Duodenal mucosa (tissue), 2 donors: ENCODE data around the gene SDS.

Source experiments
- H3K27ac ChIP-seq: one replicate; pipeline ENCODE4 v1.7.0; 2013; ENCODE audit warnings: low read depth, low read length
- H3K27me3 ChIP-seq, 2 donors: one replicate each; pipeline ENCODE4 v1.7.0; 2013; ENCODE audit warnings: low read length in 2 of 2, control low read depth in 1 of 2; ENCODE audit not compliant: insufficient read depth in 2 of 2, control insufficient read depth in 1 of 2
- H3K36me3 ChIP-seq, 2 donors: one replicate each; pipeline ENCODE4 v1.7.0; 2013; ENCODE audit warnings: low read length in 2 of 2, control low read depth in 1 of 2; ENCODE audit not compliant: insufficient read depth in 2 of 2, control insufficient read depth in 1 of 2
- H3K4me1 ChIP-seq, 2 donors: one replicate each; pipeline ENCODE4 v1.7.0; 2013; ENCODE audit warnings: low read length in 2 of 2, control low read depth in 1 of 2; ENCODE audit not compliant: insufficient read depth in 2 of 2, control insufficient read depth in 1 of 2
- H3K4me3 ChIP-seq, 2 donors: one replicate each; pipeline ENCODE4 v1.7.0; 2013; ENCODE audit warnings: low read length in 2 of 2, low read depth in 1 of 2
- H3K9ac ChIP-seq, 2 donors: one replicate each; pipeline ENCODE4 v1.7.0; 2013; ENCODE audit warnings: low read length in 2 of 2, low read depth in 1 of 2
- H3K9me3 ChIP-seq, 2 donors: one replicate each; pipeline ENCODE4 v1.7.0; 2013; ENCODE audit warnings: low read length in 2 of 2, control low read depth in 1 of 2; ENCODE audit not compliant: control insufficient read depth in 1 of 2

Gene SDS

GRCh38 chr12:113400362-113400761, 3.3 kb downstream of the SDS start:
- Histone ChIP-seq H3K36me3 (no peaks in the 10 kb centered on the region), H3K9ac (no peak overlapping the region), H3K4me1 (no peaks in the 10 kb centered on the region), H3K27me3 (peaks cover 0 to 2% of the 10 kb centered on the region in 2 donors), H3K9me3 (no peaks in the 10 kb centered on the region), H3K4me3 (no peak overlapping the region), H3K27ac (no peak overlapping the region)

GRCh38 chr12:113399490-113399889, 4.2 kb downstream of the SDS start:
- no peak overlapping the region for H3K27ac ChIP-seq
- no peaks in the 10 kb centered on the region for H3K9me3 ChIP-seq
- H3K27me3 ChIP-seq, result peaks cover 0 to 2% of the 10 kb centered on the region in 2 donors

GRCh38 chr12:113398346-113399290, 5.1 kb downstream of the SDS start:
- no peak overlapping the region for H3K4me3 ChIP-seq
- no peak overlapping the region for H3K27ac ChIP-seq
- H3K4me1 ChIP-seq, result no peaks in the 10 kb centered on the region
- H3K9me3 ChIP-seq, result no peaks in the 10 kb centered on the region
- no peak overlapping the region for H3K9ac ChIP-seq
- H3K36me3 ChIP-seq, result no peaks in the 10 kb centered on the region
- peaks cover 0 to 2% of the 10 kb centered on the region in 2 donors for H3K27me3 ChIP-seq

More at GRCh38 chr12:113399490-113399889, 4.2 kb downstream of the SDS start:
- Histone ChIP-seq H3K4me3 (no peak overlapping the region), H3K9ac (no peak overlapping the region), H3K36me3 (no peaks in the 10 kb centered on the region), H3K4me1 (no peaks in the 10 kb centered on the region)

GRCh38 chr12:113397497-113398197, 6.0 kb downstream of the SDS start:
- Histone ChIP-seq H3K4me3 (no peak overlapping the region), H3K27me3 (peaks cover 0 to under 1% of the 10 kb centered on the region in 2 donors), H3K27ac (no peak overlapping the region), H3K4me1 (no peaks in the 10 kb centered on the region), H3K9ac (no peak overlapping the region), H3K36me3 (no peaks in the 10 kb centered on the region), H3K9me3 (no peaks in the 10 kb centered on the region)

GRCh38 chr12:113396828-113397496, 6.7 kb downstream of the SDS start:
- Histone ChIP-seq H3K36me3 (no peaks in the 10 kb centered on the region), H3K4me1 (no peaks in the 10 kb centered on the region), H3K9ac (no peak overlapping the region), H3K9me3 (no peaks in the 10 kb centered on the region), H3K27me3 (no peaks in the 10 kb centered on the region), H3K4me3 (no peak overlapping the region), H3K27ac (no peak overlapping the region)

- H3K36me3 ChIP-seq, result no peaks in the 10 kb centered on the region
- H3K9ac ChIP-seq, result no peak overlapping the region
- H3K27ac ChIP-seq, result no peak overlapping the region
- H3K27me3 ChIP-seq, result no peaks in the 10 kb centered on the region
- H3K4me3 ChIP-seq, result no peak overlapping the region
- no peaks in the 10 kb centered on the region for H3K9me3 ChIP-seq
- no peaks in the 10 kb centered on the region for H3K4me1 ChIP-seq
Observed at GRCh38 chr12:113396200-113396599, 7.5 kb downstream of the SDS start.

GRCh38 chr12:113395119-113395518, 8.6 kb downstream of the SDS start:
- Histone ChIP-seq H3K36me3 (peaks cover 0 to 7% of the 10 kb centered on the region in 2 donors), H3K9me3 (no peaks in the 10 kb centered on the region), H3K4me3 (no peak overlapping the region), H3K4me1 (no peaks in the 10 kb centered on the region), H3K27ac (no peak overlapping the region), H3K27me3 (no peaks in the 10 kb centered on the region), H3K9ac (no peak overlapping the region)

GRCh38 chr12:113393749-113394148, 9.9 kb downstream of the SDS start:
- H3K9me3 ChIP-seq, result no peaks in the 10 kb centered on the region
- no peak overlapping the region for H3K4me3 ChIP-seq
- no peak overlapping the region for H3K27ac ChIP-seq
- no peak overlapping the region for H3K9ac ChIP-seq
- no peaks in the 10 kb centered on the region for H3K4me1 ChIP-seq
- H3K27me3 ChIP-seq, result no peaks in the 10 kb centered on the region
- peaks cover 0 to 8% of the 10 kb centered on the region in 2 donors for H3K36me3 ChIP-seq

GRCh38 chr12:113392988-113393579, 10.6 kb downstream of the SDS start:
- Histone ChIP-seq H3K9me3 (no peaks in the 10 kb centered on the region), H3K9ac (no peak overlapping the region), H3K27ac (no peak overlapping the region), H3K27me3 (no peaks in the 10 kb centered on the region), H3K4me3 (no peak overlapping the region), H3K36me3 (peaks cover 0 to 8% of the 10 kb centered on the region in 2 donors), H3K4me1 (no peaks in the 10 kb centered on the region)
